Heart right ventricle (tissue), 16 donors: ENCODE data around the gene MYO15A. TPM values are rescaled to one million over a fixed set of nuclear protein-coding genes. Genes with fewer than 3 reads are reported as not detected.
A peak's percentile ranks its signal among the peaks of the same experiment; 100 is the strongest.
"Not testable (repeated sequence)": the region's sequence is repeated elsewhere in the genome, so short reads cannot be mapped to it uniquely, and the experiment has no call there.

Experiments used
- ATAC-seq, 8 donors: fragments of 200-7000 bp; cut with Tn5 transposase; one replicate each; pipeline ENCODE4 v1.9.1; 2020; ENCODE audit warnings: mild to moderate bottlenecking in 8 of 8, moderate library complexity in 8 of 8, moderate number of reproducible peaks in 1 of 8
- DNase-seq, 2 donors: peaks; one replicate each; pipeline ENCODE4 v3.0.0-alpha.2; 2020
- H3K27ac ChIP-seq, 10 donors: fragments of 200-600 bp; sonication (generic) in 2 of 10; one replicate each; pipeline versions ENCODE4 v1.5.0 to v1.8.0; 2020 to 2022; ENCODE audit warnings: mild to moderate bottlenecking in 3 of 10
- H3K27me3 ChIP-seq, 7 donors: fragments of 200-600 bp; one replicate each; pipeline ENCODE4 v1.8.0; 2021 to 2022; ENCODE audit warnings: mild to moderate bottlenecking in 2 of 7
- H3K36me3 ChIP-seq, 9 donors: fragments of 200-600 bp; sonication (generic) in 1 of 9; one replicate each; pipeline versions ENCODE4 v1.5.0 to v1.8.0; 2020 to 2022; ENCODE audit warnings: mild to moderate bottlenecking in 2 of 9
- H3K4me1 ChIP-seq, 9 donors: fragments of 200-600 bp; sonication (generic) in 1 of 9; one replicate each; pipeline versions ENCODE4 v1.5.0 to v1.8.0; 2020 to 2022; ENCODE audit warnings: mild to moderate bottlenecking in 4 of 9
- H3K4me3 ChIP-seq, 10 donors: fragments of 200-600 bp; sonication (generic) in 2 of 10; one replicate each; pipeline versions ENCODE4 v1.5.0 to v1.8.0; 2020 to 2022; ENCODE audit warnings: mild to moderate bottlenecking in 7 of 10, moderate library complexity in 2 of 10
- H3K9me3 ChIP-seq, 11 donors: fragments of 200-600 bp in 10 of 11; sonication (generic) in 2 of 11; one replicate each; pipeline versions ENCODE4 v1.5.0 to v1.8.0; 2013 to 2022; ENCODE audit warnings: mild to moderate bottlenecking in 2 of 11, control low read depth in 1 of 11, moderate library complexity in 1 of 11
- WGBS, 2 donors: extraction: QIAGEN DNeasy Blood & Tissue Kit; methylation state at CpG; one replicate each; pipeline ENCODE4 v1.1.7; 2013; ENCODE audit warnings: inconsistent platforms in 1 of 2; 5-methylcytosine and 5-hydroxymethylcytosine counted together
- intact Hi-C, 10 donors: fragments of 100-400 bp; cut with DNase I; formaldehyde crosslinking; loops; one replicate each; pipeline versions ENCODE4 v1.11.1 to v1.14.2; 2022
- polyA plus RNA-seq, 2 donors: library from polyadenylated mRNA; stranded (reverse); fragments of 200-250 nt; gene quantifications; one replicate each; pipeline ENCODE4 v1.2.3, GENCODE V29; 2013
- total RNA-seq, 10 donors: library from RNA; stranded (reverse); fragmentation: NEBNext Ultra II Directional in 3 of 10; extraction: Animal tissue kit (Norgen Biotek cat#: 25700) in 3 of 10; gene quantifications; one replicate each; pipeline versions ENCODE4 v1.2.1 to v1.2.4, GENCODE V29; 2021 to 2023
- TF ChIP-seq, protein P1 (sequence below), 9 donors: fragments of 200-600 bp; sonication (generic) in 2 of 9; IDR thresholded peaks; one replicate each; pipeline versions ENCODE4 v1.5.0 to v1.8.0; 2021 to 2022; ENCODE audit warnings: antibody characterized with exemption in 9 of 9, mild to moderate bottlenecking in 5 of 9, moderate library complexity in 1 of 9
- donor health status: Arrhythmogenic right ventricular cardiomyopathy.
- donor health status: ischemic (EF 13 %, LVEDD 7.1; RV severe dilation, severe dysfunction).
- donor health status: healthy with polysubstance abuse.
- donor health status: DM: no; HTN: yes; CAD: no.
- donor health status: DM: no; HTN: no; CAD: no.
- donor health status: ischemic (EF 25% LVEDD 6.9; RV normal size, moderate dysfunction).
- donor health status: ischemic (EF 25% LVEDD 5.7; RV mildly dilated, moderate dysfunction).
- donor health status: healthy.
- donor health status: DM: yes; HTN: yes; CAD: no.
- donor health status: Ischemic cardiomyopathy.
- donor health status: ischemic (EF 35%, LVEDD 5.7; RV mildly dilated, moderate dysfunction).
- donor health status: nonischemic (EF 11% LVEDD 7.7; RV severe dilation, severe dysfunction).
- donor health status: DM: yes; HTN: yes; CAD: no.
- donor health status: PGD.
- donor health status: ischemic (EF 29% LVEDD 5.4; RV normal size, mild dysfunction).
- donor health status: nonischemic (EF 23%, LVEDD 6.1; RV moderate dilation, normal function).

Gene MYO15A
- total and polyA plus RNA-seq, 12 donors = 0.11 to 1.2 (median 0.27) TPM; not detected in 3

DNA sequence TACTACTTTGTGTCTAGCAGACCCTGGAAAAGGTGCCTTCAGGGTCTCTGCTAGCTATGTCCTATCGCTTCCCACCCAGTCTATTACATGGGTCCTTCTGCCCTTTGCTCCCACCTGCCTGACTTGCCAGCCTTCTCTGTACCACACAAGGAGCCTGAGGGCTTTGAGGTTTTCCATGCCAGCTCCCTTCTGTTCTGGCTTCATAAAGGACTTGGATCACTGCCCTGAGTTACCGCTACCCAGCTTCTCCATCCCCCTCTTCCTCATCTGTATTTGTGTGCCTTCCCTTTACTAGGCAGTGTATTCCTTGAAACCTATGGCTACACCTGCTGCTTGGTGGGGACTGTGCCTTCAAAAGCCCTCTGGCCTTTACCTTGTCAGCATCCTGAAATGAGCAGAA lies 97.3 kb downstream of the MYO15A start:
- ATAC-seq (peak in 2 of 8 donors; percentile 16 to 37), DNase-seq (no peak)
- 73% methylated on average over 2 of the region's 2 CpGs for WGBS, 2 donors
- Histone ChIP-seq H3K4me1 (peaks cover 0 to 54% (median 27%) of the 10 kb centered on the region in 9 donors), H3K4me3 (no peak overlapping the region), H3K9me3 (no peaks in the 10 kb centered on the region), H3K36me3 (peaks cover 0 to 98% (median 46%) of the 10 kb centered on the region in 9 donors), H3K27ac (no peak overlapping the region), H3K27me3 (no peaks in the 10 kb centered on the region)
- TF ChIP-seq, protein P1, sequence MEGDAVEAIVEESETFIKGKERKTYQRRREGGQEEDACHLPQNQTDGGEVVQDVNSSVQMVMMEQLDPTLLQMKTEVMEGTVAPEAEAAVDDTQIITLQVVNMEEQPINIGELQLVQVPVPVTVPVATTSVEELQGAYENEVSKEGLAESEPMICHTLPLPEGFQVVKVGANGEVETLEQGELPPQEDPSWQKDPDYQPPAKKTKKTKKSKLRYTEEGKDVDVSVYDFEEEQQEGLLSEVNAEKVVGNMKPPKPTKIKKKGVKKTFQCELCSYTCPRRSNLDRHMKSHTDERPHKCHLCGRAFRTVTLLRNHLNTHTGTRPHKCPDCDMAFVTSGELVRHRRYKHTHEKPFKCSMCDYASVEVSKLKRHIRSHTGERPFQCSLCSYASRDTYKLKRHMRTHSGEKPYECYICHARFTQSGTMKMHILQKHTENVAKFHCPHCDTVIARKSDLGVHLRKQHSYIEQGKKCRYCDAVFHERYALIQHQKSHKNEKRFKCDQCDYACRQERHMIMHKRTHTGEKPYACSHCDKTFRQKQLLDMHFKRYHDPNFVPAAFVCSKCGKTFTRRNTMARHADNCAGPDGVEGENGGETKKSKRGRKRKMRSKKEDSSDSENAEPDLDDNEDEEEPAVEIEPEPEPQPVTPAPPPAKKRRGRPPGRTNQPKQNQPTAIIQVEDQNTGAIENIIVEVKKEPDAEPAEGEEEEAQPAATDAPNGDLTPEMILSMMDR (IDR thresholded peaks at IDR 0.05) = no peak
- intact Hi-C loops = loop anchor here in 2 of 10 donors (10.0 kb wide), 2 partner anchors 61 to 109 kb away; partner anchors contain the start of genes SMCR8 (in 1 of the 2) and TOP3A (in 1 of the 2)

DNA sequence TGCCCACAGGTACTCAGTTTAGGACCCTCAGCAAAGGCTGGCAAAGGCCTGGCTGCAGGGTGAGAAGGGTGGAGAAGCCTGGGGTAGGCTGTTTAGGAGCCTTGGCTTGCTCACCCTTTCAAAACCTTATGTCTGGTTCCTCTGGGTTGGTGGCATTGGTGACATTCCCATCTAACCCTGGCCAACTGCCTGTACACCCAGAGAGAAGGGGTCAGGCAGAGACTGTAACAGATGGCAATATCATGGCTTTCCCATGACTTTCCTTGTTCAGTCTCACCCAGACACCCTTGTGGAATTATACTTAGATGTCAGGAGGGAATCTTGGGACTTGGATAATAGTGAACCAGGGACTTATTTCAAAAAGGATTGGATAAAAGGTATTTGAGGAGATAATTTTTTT lies 98.4 kb downstream of the MYO15A start:
- TF ChIP-seq, protein P1 (IDR thresholded peaks at IDR 0.05) = no peak
- Histone ChIP-seq H3K27me3 (no peaks in the 10 kb centered on the region), H3K4me1 (peaks cover 0 to 43% (median 19%) of the 10 kb centered on the region in 9 donors), H3K4me3 (no peak overlapping the region), H3K36me3 (peaks cover 0 to 100% (median 46%) of the 10 kb centered on the region in 9 donors), H3K27ac (no peak overlapping the region), H3K9me3 (no peaks in the 10 kb centered on the region)
- ATAC-seq (no peak), DNase-seq (no peak)
- intact Hi-C loops = loop anchor here in 2 of 10 donors (10.0 kb wide), 2 partner anchors 62 to 108 kb away; partner anchors contain the start of genes SMCR8 (in 1 of the 2) and TOP3A (in 1 of the 2)

DNA sequence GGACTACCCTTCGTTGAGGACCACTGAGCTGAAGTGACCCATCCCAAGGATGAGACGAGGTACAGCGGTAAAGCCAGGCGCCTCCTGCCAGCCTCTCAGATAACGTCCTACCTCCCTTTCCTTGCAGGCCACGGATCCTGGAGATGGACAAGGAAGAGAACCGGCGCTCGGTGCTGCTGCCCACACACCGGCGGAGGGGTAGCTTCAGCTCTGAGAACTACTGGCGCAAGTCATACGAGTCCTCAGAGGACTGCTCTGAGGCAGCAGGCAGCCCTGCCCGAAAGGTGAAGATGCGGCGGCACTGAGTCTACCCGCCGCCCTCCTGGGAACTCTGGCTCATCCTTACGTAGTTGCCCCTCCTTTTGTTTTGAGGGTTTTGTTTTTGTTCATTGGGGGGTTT lies 99.5 kb downstream of the MYO15A start:
- DNase-seq (no peak), ATAC-seq (no peak)
- no peaks in the 10 kb centered on the region for H3K9me3 ChIP-seq
- peaks cover 0 to 95% (median 46%) of the 10 kb centered on the region in 9 donors for H3K36me3 ChIP-seq
- H3K27me3 ChIP-seq = no peaks in the 10 kb centered on the region
- H3K27ac ChIP-seq = no peak overlapping the region
- WGBS, 2 donors = 86 to 88% methylated on average over 19 of the region's 19 CpGs
- TF ChIP-seq, protein P1 (IDR thresholded peaks at IDR 0.05) = no peak
- H3K4me1 ChIP-seq = peaks cover 0 to 33% (median 14%) of the 10 kb centered on the region in 9 donors
- intact Hi-C loops = loop anchor here in 2 of 10 donors (10.0 kb wide), 2 partner anchors 63 to 107 kb away; partner anchors contain the start of genes SMCR8 (in 1 of the 2) and TOP3A (in 1 of the 2)
- H3K4me3 ChIP-seq = no peak overlapping the region

DNA sequence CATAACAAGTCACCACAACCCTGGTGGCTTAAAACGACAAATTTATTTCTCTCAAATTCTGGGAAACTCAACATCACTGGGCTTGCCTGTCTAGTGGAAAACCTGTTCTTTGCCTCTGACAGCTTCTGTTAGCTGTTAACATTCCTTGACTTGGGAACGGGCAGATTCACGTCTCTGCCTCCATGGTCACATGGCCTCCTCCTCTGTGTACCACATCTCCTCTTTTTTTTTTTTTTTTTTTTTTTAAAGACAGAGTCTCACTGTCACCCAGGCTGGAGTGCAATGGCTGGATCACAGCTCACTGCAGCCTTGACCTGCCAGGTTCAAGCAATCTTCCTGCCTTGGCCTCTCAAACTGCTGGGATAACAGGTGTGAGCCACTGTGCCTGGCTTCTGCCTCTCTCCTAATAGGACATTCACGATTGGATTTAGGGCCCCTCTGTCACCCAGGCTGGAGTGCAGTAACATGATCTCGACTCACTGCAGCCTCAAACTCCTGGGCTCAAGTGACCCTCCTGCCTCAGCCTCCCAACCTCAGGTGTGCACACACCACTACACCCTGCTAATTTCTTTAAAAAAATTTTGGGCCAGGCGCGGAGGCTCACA lies 105.2 kb downstream of the MYO15A start:
- DNase-seq (no peak), ATAC-seq (no peak)
- H3K36me3 ChIP-seq = peaks cover 0 to 39% (median 19%) of the 10 kb centered on the region in 9 donors
- no peaks in the 10 kb centered on the region for H3K9me3 ChIP-seq
- H3K4me3 ChIP-seq = no peak overlapping the region
- H3K4me1 ChIP-seq = peaks cover 0 to 12% (median 0%) of the 10 kb centered on the region in 9 donors
- intact Hi-C loops = loop anchor here in 3 of 10 donors (5.0 to 10.0 kb wide), 2 partner anchors 69 to 71 kb away; no protein-coding TSS in a partner anchor
- no peaks in the 10 kb centered on the region for H3K27me3 ChIP-seq
- H3K27ac ChIP-seq = no peak overlapping the region
- 66 to 69% methylated on average over 7 of the region's 7 CpGs for WGBS, 2 donors
- TF ChIP-seq, protein P1 (IDR thresholded peaks at IDR 0.05) = no peak

DNA sequence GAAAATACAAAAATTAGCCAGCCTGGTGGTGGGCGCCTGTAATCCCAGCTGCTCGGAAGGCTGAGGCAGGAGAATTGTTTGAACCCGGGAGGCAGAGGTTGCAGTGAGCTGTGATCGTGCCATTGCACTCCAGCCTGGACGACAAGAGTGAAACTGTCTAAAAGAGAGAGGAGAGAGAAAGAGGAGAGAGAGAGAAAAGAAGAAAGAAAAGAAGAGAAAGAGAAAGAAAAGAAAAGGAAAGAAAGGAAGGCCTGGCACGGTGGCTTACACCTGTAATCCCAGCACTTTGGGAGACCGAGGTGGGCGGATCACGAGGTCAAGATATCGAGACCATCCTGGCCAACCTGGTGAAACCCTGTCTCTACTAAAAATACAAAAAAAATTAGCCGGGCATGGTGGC lies 108.3 kb downstream of the MYO15A start:
- not testable (repeated sequence) for H3K27ac ChIP-seq, H3K27me3 ChIP-seq, H3K4me3 ChIP-seq, H3K36me3 ChIP-seq, DNase-seq, H3K9me3 ChIP-seq, ATAC-seq
- peaks cover 0 to 18% (median 5%) of the 10 kb centered on the region in 9 donors for H3K4me1 ChIP-seq
- 85 to 87% methylated on average over 11 of the region's 11 CpGs for WGBS, 2 donors
- intact Hi-C loops = loop anchor here in 7 of 10 donors (2.0 to 10.0 kb wide), 6 partner anchors 40 to 100 kb away; partner anchors contain the start of genes FLII (in 3 of the 7), TOP3A (in 3 of the 7) and SMCR8 (in 1 of the 7)
